GM20431 (cell line): Measurements from ENCODE around the gene ERBB3.
"Not testable (repeated sequence)": the region's sequence is repeated elsewhere in the genome, so short reads cannot be mapped to it uniquely, and the experiment has no call there.

Experiments
- in situ Hi-C: fragments of 300-500 bp; cut with MseI, MboI; formaldehyde crosslinking; loops from one replicate; pipeline ENCODE4 v1.15.0; 2020; ENCODE audit warnings: low sequenced_read_pairs; ENCODE audit not compliant: unreplicated experiment

ERBB3 gene

GRCh38 chr12:56107242-56107641 lies 27.3 kb downstream of the ERBB3 start:
- in situ Hi-C loops, result no loop called here

GRCh38 chr12:56110571-56110970 lies 30.6 kb downstream of the ERBB3 start:
- in situ Hi-C loops, result no loop called here

DNA sequence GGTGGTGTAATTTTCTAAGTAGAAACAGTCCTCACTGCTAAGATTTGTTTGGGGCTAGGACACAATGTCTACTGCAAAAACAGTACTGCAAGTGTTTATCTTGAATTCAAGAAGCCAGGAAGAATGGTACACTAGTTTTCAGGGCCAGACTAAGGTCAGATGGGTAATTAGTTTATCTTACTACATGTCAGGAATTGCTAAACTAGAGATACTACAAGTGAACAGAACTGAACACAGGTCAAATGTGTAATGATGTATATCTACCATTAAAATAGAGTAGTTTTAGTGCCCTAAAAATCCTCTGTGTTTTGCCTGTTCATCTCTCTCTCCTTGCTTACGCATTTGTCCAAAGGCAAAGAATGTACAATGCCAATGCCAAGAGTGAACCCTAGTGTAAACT lies 34.1 kb downstream of the ERBB3 start:
- in situ Hi-C loops, result no loop called here

- in situ Hi-C loops, result no loop called here
Measured at GRCh38 chr12:56115329-56115728, 35.4 kb downstream of the ERBB3 start.

GRCh38 chr12:56116267-56117081 lies 36.5 kb downstream of the ERBB3 start, which contains the start of gene RPL41:
Gene RPL41, plus strand, starts transcription at chr12:56116633.
- in situ Hi-C loops, result no loop called here

DNA sequence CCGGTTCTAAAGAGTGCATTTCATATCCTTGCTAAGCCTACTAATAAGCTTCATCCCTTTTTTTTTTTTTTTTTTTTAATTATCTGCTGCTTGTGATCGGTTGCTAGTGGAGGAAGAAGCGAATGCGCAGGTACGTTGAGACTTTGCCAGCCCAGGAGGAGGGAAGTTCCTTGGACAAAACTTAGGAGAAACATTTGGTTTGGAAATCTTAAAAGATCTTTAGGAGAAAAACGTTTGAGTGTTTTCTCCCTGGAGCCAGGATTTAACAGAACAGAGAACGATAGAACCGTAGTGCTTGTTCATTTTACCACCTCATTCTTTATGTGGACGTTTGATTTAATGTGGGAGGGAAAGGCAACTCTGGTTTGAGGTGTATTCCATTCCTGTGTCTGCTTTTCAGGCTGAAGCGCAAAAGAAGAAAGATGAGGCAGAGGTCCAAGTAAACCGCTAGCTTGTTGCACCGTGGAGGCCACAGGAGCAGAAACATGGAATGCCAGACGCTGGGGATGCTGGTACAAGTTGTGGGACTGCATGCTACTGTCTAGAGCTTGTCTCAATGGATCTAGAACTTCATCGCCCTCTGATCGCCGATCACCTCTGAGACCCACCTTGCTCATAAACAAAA lies 37.2 kb downstream of the ERBB3 start:
- in situ Hi-C loops, result not testable (repeated sequence)

DNA sequence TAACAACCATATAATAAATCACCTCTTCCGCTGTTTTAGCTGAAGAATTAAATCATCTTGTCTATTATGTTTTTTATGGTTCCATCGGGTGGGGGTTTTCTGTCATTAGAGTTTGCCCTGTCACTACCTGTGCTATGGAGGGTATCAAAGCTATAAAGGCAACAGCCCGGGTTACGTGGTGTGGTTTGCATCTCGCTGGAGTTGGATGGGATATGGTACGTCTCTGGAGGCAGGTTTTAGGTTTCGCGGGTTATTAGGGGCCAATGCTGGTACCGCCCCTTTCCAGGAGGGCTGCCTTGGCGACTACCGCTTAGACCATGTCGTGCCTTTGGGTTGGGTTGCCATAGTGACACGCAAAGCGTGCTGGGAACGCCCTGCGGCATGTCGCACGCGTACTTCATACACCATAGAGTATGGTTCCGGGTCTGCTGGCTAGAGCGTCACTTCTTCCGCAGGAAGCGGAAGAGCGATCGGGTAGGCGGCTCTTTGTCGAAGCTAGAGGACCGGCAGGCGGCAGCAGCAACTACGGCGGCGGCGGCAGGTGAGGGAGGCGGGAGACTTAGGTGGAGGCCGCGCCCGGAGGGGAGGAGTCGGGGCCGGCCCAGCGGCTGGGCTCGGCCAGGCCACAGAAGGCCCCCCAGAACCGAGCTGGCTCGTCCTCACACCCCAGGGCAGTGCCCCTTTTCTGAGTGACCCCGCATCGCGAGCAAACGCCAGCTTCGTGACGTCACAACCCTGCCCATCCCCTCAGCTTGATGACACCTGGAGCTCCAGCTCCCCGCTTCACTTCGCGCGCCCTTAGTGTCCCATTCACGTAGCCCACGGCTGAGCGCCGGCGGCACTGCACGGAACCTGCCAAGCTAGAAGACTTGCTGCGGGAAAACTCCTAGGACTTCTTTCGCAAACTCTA lies 38.1 kb downstream of the ERBB3 start, which contains the start of gene ZC3H10:
Gene ZC3H10 (plus strand): TSS at position 489 of the 910 bp plus-strand sequence. CDS start 2,297 bp downstream, outside the sequence.
- in situ Hi-C loops, result no loop called here

DNA sequence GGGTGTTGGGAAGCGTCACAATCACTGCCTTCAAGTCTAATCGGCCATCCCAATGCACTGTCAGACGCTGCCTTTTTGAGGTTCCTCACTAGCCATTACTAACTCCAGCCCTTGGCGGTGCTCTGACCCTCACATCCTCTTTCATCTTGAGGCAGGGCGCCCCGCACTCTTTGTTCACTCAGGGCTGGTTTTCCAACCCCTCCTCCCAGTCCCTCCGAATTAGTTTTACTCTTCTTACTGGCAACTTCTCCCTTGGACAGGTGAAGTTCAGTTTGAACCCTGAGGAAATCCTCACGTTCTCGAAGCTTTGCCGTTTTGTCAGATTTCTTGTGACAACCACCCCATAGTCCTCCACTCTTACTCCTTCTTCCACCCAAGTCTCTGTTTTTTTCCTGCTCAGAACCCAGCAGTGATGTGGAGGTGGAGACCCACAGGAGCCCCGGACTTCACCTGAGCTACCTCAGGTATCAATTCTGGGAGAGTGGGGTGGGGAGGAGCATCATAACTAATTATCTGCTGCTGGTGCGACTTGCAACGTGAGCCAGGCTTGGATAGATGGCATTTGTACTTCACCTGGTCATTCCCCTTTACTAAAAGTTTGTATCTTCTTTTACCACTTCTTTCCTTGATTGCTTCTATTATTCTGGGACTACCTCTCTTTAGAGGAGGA lies 38.9 kb downstream of the ERBB3 start:
- in situ Hi-C loops, result no loop called here

DNA sequence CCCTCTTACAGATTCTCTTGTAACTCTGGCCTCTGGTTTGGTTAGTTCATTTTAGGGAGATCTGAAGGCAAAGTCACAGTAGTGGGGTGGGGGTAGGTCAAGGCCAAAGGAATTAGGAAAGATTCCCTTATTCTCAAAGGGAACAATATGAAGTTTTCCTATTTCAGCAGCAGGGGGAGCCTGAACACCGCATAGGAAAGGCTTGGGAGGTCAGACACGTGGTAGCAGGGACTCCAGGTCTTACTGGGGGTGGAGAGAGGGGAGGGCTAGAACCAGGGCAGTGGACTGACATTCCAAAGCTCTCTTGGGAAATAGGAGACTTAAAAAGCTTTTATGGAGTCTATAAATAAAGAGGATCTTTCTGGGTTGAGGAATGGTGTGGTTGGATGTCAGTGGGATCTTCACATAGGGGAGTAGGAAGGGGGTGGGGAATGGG lies 39.4 kb downstream of the ERBB3 start:
- in situ Hi-C loops, result no loop called here

- in situ Hi-C loops, result no loop called here
Measured at GRCh38 chr12:56120158-56120846, 40.3 kb downstream of the ERBB3 start.

GRCh38 chr12:56121204-56121870 lies 41.4 kb downstream of the ERBB3 start:
- in situ Hi-C loops, result no loop called here

GRCh38 chr12:56122637-56123036 lies 42.7 kb downstream of the ERBB3 start:
- in situ Hi-C loops, result no loop called here

- in situ Hi-C loops, result no loop called here
Measured at GRCh38 chr12:56124133-56124532, 44.2 kb downstream of the ERBB3 start.

DNA sequence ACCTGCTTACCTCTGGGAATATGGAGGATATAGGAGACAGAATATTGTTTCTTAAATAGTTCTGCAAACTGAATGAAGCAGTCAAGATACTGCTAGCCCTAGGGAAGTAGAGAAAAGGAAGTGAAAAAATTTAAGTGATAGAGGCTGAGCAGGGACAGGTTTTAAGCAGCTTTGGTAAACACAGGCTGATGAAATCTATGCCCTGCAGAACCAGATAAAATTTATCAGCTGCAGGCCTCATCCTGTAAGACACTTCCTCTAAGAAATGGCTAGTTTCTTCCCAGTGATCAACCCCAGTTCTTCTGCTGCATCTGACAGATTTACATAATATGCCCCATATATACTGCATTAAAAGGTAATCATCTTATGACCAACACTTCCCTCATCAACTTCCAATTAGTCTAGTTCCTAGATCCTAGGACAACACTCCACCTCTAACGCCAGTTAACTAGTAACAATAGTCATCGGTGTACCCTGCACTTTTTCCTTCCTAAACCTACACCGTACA lies 46.8 kb downstream of the ERBB3 start:
- in situ Hi-C loops, result no loop called here

DNA sequence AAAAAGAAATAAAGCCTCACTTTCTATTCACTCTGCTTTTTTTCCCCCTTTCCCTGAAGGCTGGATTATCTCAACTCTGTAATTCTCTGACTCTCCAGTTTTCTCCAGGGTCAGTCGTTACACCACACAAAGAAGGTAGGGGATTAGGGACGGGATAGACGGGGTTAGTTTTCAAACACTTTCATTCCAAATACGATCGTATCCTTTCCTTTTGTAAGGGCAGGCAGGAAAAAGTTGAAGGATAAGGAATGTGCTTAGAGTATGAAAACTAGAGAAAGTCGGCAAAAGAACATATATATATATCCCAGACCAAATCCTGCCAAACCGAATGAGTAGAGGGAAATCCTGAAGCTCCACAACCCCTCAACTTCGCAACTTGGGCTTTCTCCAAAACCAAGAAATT lies 47.5 kb downstream of the ERBB3 start:
- in situ Hi-C loops, result no loop called here

DNA sequence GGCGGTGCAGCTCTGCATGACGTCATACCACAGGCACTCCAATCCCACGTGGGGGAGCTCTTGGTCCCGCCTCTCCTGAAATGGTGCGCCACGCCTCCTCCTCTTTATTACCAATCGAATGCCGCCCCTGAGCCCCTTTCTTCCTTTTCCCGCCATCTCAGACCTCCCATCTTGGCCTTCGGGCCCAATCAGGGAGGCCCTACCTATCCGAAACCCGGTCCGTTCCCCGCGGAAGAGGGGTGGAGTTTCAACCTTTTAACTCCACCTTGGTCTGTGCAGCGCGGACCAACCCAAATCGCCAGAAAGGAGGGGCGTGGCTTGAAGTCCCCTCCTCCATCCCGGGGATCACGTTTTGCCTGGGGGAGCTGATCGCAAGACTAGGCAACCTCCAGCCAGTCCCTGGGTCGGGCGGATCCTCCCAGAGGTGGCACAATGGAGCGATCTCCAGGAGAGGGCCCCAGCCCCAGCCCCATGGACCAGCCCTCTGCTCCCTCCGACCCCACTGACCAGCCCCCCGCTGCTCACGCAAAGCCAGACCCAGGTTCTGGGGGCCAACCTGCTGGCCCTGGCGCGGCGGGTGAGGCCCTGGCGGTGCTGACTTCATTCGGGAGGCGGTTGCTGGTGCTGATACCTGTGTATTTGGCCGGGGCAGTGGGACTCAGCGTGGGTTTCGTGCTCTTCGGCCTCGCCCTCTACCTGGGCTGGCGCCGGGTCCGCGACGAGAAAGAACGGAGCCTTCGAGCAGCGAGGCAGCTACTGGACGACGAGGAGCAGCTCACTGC lies 48.1 kb downstream of the ERBB3 start, which contains the start of gene ESYT1:
Gene ESYT1 (plus strand): TSS at position 380 of the 782 bp plus-strand sequence. CDS start 53 bp downstream, at position 433.
- in situ Hi-C loops, result no loop called here

DNA sequence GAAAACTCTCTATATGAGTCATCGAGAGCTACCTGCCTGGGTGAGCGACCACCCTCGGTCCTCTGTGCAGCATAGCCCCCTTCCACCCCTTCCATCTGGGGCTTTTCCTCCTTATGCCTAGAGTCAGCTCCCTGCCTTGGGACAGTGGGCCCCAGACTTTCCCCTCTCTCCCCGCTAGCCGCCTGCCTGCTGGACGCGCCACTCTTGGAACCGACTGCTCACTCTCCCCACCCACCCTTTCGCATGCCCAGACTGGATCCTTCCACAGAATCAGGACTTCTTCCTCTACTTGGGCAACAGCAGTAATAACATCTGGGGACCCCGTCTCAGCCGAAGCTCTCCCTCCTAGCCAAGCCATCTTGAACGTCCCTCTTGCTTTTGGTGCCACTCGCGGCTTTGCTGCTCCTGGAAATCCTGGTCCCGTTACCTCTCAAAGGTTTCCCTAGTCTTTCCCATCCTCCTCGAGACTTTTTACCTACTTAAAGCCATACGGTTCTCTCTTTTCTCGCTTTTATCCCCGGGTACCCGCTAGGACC lies 48.8 kb downstream of the ERBB3 start:
- in situ Hi-C loops, result no loop called here
